ENCODE data around the gene CD4.
A peak's percentile ranks its signal among the peaks of the same experiment; 100 is the strongest.

The CD4 gene

GRCh38 chr12:6778574-6779550 lies 10.5 kb upstream of the CD4 start:
- DNase-seq = peak; percentile 90

GRCh38 chr12:6779708-6780432 lies 9.5 kb upstream of the CD4 start:
- DNase-seq = no peak

GRCh38 chr12:6780573-6780972 lies 8.8 kb upstream of the CD4 start:
- DNase-seq = no peak

DNA sequence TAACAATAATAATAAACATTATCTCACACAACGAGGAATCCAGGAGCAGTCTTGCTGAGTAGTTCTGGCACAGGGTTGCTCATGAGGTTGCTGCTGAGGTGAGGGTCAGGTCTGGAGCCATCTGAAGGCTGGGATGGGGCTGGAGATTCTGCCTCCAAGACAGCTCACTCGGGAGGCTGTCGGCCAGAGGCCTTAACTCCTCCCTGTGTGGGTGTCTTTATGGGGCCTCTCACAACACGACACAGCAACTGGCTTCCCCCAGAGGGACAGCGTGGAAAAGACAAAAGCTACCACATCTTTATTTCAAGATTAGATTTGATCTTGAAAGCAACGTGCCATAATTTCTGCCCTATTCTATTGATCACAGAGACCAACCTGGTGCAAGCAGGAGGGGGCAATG lies 7.2 kb upstream of the CD4 start:
- no peak for DNase-seq

- DNase-seq = no peak
Observed at GRCh38 chr12:6782850-6783566, 6.3 kb upstream of the CD4 start.

- no peak for DNase-seq
Observed at GRCh38 chr12:6783828-6784227, 5.5 kb upstream of the CD4 start.

DNA sequence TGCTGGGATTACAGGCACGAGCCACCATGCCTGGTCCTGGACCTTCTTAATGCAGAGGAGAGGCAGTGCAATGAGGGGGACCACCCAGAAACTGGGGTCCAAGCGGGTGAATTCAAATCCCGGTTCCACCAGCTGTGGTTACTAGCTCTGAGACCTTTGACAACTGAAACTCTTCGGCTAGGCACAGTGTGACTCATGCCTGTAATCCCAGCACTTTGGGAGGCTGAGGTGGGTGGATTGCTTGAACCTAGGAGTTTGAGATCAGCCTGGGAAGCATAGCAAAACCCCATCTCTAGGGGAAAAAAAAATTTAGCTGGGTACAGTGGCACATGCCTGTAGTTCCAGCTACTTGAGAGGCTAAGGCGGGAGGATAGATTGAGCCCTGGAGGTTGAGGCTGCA lies 5.0 kb upstream of the CD4 start:
- DNase-seq = no peak

DNA sequence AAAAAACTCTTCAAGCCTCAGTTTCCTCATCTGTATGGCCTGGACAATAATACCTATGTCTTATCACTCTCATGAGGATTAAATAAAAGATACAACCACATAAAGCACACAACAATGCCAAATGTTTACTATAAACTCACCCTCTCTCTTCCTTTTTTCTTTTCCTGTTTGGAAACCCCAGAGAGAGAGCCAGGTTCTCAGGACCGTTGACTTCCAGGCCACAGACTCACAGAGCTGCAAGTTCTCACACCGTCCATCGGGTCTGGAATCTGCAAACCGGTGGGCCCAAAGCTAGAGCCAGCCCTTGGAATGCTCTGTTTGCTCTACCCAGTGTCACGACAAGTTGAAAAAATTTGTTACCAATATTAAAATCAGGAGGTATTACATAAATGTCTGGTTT lies 4.6 kb upstream of the CD4 start:
- DNase-seq = no peak

DNA sequence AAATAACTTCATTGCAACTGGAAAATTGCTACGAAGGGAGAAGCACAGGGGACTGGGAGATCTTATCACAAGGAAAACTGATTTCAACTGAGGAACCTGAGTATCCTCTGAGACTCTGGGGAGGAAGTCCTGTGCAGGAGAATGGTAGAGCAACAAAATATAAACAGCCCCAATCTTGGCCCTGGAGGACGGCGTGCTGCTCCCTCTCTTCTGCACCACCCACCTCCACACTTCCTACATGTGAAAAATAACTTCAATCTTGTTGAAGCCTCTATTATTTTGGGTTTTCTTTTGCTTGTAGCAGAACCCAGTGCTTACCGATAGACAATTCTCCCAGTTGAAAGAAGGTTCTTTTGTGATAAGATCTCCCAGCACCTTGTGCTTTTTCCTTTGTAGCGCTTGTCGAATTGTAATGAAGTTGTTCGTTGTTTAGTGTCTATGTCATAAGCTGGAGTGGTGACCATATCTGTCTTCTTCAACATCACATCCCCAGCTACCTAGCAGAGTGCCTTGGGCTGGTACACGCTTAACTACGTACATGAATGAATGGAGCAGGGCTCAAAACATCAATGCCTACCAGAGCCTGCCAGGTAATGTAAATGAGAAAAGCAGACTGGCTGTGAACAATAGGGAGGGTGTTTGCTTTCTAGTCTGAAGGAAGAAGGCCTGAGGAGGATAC lies 2.8 kb upstream of the CD4 start:
- peak; percentile 44 for DNase-seq

DNA sequence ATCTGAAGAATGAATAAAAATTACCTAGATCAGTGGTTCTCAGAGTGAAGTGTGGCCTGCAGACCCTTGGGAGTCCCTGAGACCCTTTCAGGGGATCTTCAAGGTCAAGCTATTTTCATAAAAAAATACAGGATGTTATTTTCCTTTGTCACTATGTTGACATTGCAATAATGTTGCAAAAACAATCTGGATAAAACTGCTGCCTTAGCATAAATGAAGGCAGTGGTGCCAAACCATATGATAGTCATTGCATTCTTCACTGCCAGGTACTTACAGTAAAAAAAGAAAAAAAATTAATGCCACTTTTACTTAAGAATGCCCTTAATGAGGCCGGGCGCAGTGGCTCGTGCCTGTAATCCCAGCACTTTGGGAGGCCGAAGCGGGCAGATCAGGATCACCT lies 2.0 kb upstream of the CD4 start:
- no peak for DNase-seq

- peak; percentile 55 for DNase-seq
Observed at GRCh38 chr12:6790496-6791150, 1.3 kb downstream of the CD4 start.

DNA sequence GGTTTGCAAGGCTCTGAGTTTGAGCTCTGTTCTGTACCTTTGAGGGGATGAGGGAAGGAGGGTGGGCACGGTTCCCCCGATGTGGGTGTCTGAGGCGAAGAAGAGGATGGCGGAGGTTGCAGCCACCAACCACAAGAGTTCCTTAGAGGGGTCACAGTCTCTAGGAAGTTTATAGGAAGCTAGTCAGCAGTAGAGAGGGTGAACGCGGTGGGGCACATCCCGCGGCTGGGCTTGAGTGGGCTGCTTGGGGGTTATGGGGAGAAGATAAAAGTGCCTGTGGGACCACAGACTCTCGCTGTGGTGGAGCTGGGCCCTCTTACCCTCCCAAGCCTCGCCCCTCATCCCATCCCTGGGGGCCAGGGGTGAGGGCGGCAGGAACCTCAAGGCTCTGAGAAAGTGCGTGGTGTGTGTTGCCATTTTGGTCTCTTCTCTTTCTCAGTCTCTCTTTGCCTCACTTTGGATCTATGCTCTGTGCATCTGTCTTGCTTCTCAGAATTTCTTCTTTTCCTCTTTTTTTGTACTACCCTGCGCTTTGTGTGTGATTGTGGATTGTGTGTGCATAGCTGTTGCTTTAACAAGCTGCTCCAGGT lies 2.7 kb downstream of the CD4 start:
- DNase-seq = no peak

- DNase-seq = peak; percentile 53
Observed at GRCh38 chr12:6792522-6793201, 3.3 kb downstream of the CD4 start.

GRCh38 chr12:6795088-6795487 lies 5.8 kb downstream of the CD4 start:
- DNase-seq = no peak

DNA sequence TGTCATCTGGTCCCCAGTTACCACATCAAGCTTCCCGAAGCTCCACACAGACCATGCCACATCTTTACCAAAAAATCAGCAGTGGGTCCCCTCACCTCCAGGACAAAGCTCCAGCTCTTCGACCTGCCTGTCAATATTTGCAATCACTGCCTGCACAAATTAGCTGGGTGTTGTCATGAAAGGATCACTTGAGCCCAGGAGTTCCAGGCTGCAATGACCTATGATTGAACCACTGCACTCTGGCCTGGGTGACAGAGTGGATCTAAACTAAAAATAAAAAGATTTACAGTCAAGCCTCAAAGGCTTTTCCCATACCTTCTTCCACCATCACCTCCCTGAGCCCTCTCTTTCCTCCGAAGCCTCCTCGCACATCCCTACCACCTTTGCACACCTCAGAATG lies 7.2 kb downstream of the CD4 start:
- no peak for DNase-seq

DNA sequence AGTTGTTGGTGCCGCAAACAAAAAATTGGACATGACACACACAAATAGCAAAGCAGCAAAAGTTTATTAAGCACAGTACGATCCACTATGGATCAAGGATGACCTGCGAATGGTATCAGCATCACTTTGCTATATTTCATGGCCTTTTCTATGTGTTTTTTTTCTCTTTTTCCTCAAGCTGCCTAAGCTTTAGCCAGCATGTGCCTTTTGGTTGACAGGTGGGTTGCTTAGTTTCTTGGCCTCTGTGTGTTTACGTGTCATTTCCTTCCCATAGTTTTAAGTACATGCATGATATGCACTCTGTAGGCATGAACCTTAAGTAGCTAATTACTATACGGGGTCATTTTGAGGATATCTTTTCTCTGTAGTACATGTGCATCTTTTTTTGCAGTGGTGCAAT lies 9.8 kb downstream of the CD4 start:
- DNase-seq = no peak

GRCh38 chr12:6807170-6807569 lies 17.8 kb downstream of the CD4 start:
- DNase-seq = no peak

- DNase-seq = no peak
Observed at GRCh38 chr12:6809056-6809455, 19.7 kb downstream of the CD4 start.

GRCh38 chr12:6810758-6811157 lies 21.4 kb downstream of the CD4 start:
- no peak for DNase-seq

GRCh38 chr12:6813363-6813762 lies 24.0 kb downstream of the CD4 start:
- DNase-seq = no peak

DNA sequence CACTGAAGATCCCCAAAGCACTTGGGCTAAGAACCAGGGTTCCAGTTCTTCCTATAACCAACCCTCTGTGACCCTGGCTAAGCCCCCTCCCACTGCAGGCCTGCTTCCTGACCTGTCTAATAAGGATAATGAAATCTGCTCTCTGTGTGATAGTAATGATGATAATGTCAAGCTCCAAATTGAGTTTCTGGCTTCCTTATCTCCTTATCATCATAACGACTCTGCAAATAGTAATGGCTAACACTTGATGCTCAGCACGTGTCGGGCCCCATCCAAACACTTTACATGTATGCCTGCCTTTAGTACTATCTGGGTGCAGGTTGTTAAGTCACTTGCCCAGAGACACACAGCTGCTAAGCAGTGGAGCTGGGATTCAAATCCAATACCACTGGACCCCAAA lies 27.3 kb downstream of the CD4 start:
- DNase-seq = no peak

Data from CD4-positive, alpha-beta T cell treated with Interleukin-17A for 1 hour (primary cell).